ENCODE measurements around the gene CLDN5. TPM values are rescaled to one million over a fixed set of nuclear protein-coding genes. Genes with fewer than 3 reads are reported as not detected.

CLDN5 gene
- total RNA-seq, 2 donors from 2014 or later: not detected

GRCh38 chr22:19516378-19517170 lies 7.6 kb downstream of the CLDN5 start:
- peaks cover 0 to 5% of the 10 kb centered on the region in 2 donors for H3K9me3 Mint-ChIP-seq
- H3K36me3 Mint-ChIP-seq: peaks cover 32 to 48% of the 10 kb centered on the region in 2 donors
- ATAC-seq: no peak
- no peak overlapping the region for H3K27ac Mint-ChIP-seq
- no peak for DNase-seq (ENCODE audit: low spot score in 2 of 2)

- peak overlapping the region in 1 of 2 donors; percentile 87 for H3K27ac Mint-ChIP-seq
- H3K36me3 Mint-ChIP-seq: peaks cover 40 to 49% of the 10 kb centered on the region in 2 donors
- ATAC-seq (no peak), DNase-seq (ENCODE audit: low spot score in 2 of 2) (no peak)
- H3K9me3 Mint-ChIP-seq: peaks cover 0 to 5% of the 10 kb centered on the region in 2 donors
Measured at GRCh38 chr22:19515654-19516377, 8.4 kb downstream of the CLDN5 start.

- H3K27ac Mint-ChIP-seq: peak overlapping the region in 1 of 2 donors; percentile 87
- DNase-seq (ENCODE audit: low spot score in 2 of 2) (no peak), ATAC-seq (peak in 1 of 2 donors; percentile 18)
- peaks cover 0 to 5% of the 10 kb centered on the region in 2 donors for H3K9me3 Mint-ChIP-seq
- H3K36me3 Mint-ChIP-seq: peaks cover 43 to 49% of the 10 kb centered on the region in 2 donors
Measured at GRCh38 chr22:19514831-19515565, 9.2 kb downstream of the CLDN5 start.

GRCh38 chr22:19513823-19514222 lies 10.4 kb downstream of the CLDN5 start:
- peaks cover 0 to 5% of the 10 kb centered on the region in 2 donors for H3K9me3 Mint-ChIP-seq

GRCh38 chr22:19510919-19511341 lies 13.3 kb downstream of the CLDN5 start:
- Mint-ChIP-seq H3K27ac (no peak overlapping the region), H3K9me3 (peaks cover 0 to 5% of the 10 kb centered on the region in 2 donors), H3K36me3 (peaks cover 50 to 66% of the 10 kb centered on the region in 2 donors)
- DNase-seq (ENCODE audit: low spot score in 2 of 2): no peak
- ATAC-seq: no peak

More at GRCh38 chr22:19513823-19514222, 10.4 kb downstream of the CLDN5 start:
- peaks cover 54 to 55% of the 10 kb centered on the region in 2 donors for H3K36me3 Mint-ChIP-seq
- H3K27ac Mint-ChIP-seq: peak overlapping the region in 1 of 2 donors; percentile 11
- DNase-seq (ENCODE audit: low spot score in 2 of 2) (no peak), ATAC-seq (no peak)

GRCh38 chr22:19509923-19510322 lies 14.3 kb downstream of the CLDN5 start:
- Mint-ChIP-seq H3K36me3 (peaks cover 49 to 76% of the 10 kb centered on the region in 2 donors), H3K27ac (peak overlapping the region in 1 of 2 donors; percentile 46), H3K9me3 (peaks cover 0 to 5% of the 10 kb centered on the region in 2 donors)
- ATAC-seq: no peak
- no peak for DNase-seq (ENCODE audit: low spot score in 2 of 2)

- no peak for DNase-seq (ENCODE audit: low spot score in 2 of 2)
- peaks cover 0 to 5% of the 10 kb centered on the region in 2 donors for H3K9me3 Mint-ChIP-seq
- H3K27ac Mint-ChIP-seq: no peak overlapping the region
- ATAC-seq: no peak
- peaks cover 41 to 69% of the 10 kb centered on the region in 2 donors for H3K36me3 Mint-ChIP-seq
Measured at GRCh38 chr22:19509191-19509590, 15.0 kb downstream of the CLDN5 start.

- no peak overlapping the region for H3K27ac Mint-ChIP-seq
- H3K9me3 Mint-ChIP-seq: peaks cover 0 to 5% of the 10 kb centered on the region in 2 donors
- peaks cover 34 to 69% of the 10 kb centered on the region in 2 donors for H3K36me3 Mint-ChIP-seq
- DNase-seq (ENCODE audit: low spot score in 2 of 2) (no peak), ATAC-seq (no peak)
Measured at GRCh38 chr22:19508024-19508776, 16.0 kb downstream of the CLDN5 start.

GRCh38 chr22:19507534-19507861 lies 16.7 kb downstream of the CLDN5 start:
- no peak overlapping the region for H3K27ac Mint-ChIP-seq
- DNase-seq (ENCODE audit: low spot score in 2 of 2): no peak
- H3K36me3 Mint-ChIP-seq: peaks cover 30 to 63% of the 10 kb centered on the region in 2 donors
- no peak for ATAC-seq
- peaks cover 0 to 3% of the 10 kb centered on the region in 2 donors for H3K9me3 Mint-ChIP-seq

GRCh38 chr22:19506212-19506611 lies 18.0 kb downstream of the CLDN5 start:
- Mint-ChIP-seq H3K36me3 (peaks cover 21 to 50% of the 10 kb centered on the region in 2 donors), H3K27ac (peak overlapping the region; percentile 57 to 71), H3K9me3 (no peaks in the 10 kb centered on the region)
- DNase-seq (ENCODE audit: low spot score in 2 of 2) (no peak), ATAC-seq (peak in 1 of 2 donors; percentile 39)

- ATAC-seq (peak in 1 of 2 donors; percentile 33), DNase-seq (ENCODE audit: low spot score in 2 of 2) (no peak)
- peak overlapping the region; percentile 55 to 71 for H3K27ac Mint-ChIP-seq
- H3K9me3 Mint-ChIP-seq: no peaks in the 10 kb centered on the region
- peaks cover 21 to 45% of the 10 kb centered on the region in 2 donors for H3K36me3 Mint-ChIP-seq
Measured at GRCh38 chr22:19505735-19506126, 18.5 kb downstream of the CLDN5 start.

GRCh38 chr22:19504900-19505734 lies 19.1 kb downstream of the CLDN5 start:
- no peak for DNase-seq (ENCODE audit: low spot score in 2 of 2)
- Mint-ChIP-seq H3K27ac (peak overlapping the region; percentile 55 to 71), H3K9me3 (no peaks in the 10 kb centered on the region), H3K36me3 (peaks cover 21 to 44% of the 10 kb centered on the region in 2 donors)
- peak in 1 of 2 donors; percentile 38 for ATAC-seq

- ATAC-seq (no peak), DNase-seq (ENCODE audit: low spot score in 2 of 2) (no peak)
- peaks cover 20 to 32% of the 10 kb centered on the region in 2 donors for H3K36me3 Mint-ChIP-seq
- H3K27ac Mint-ChIP-seq: peak overlapping the region in 1 of 2 donors; percentile 46
- no peaks in the 10 kb centered on the region for H3K9me3 Mint-ChIP-seq
Measured at GRCh38 chr22:19503869-19504268, 20.3 kb downstream of the CLDN5 start.

GRCh38 chr22:19503367-19503766 lies 20.8 kb downstream of the CLDN5 start:
- no peaks in the 10 kb centered on the region for H3K9me3 Mint-ChIP-seq
- DNase-seq (ENCODE audit: low spot score in 2 of 2): no peak
- peaks cover 21 to 30% of the 10 kb centered on the region in 2 donors for H3K36me3 Mint-ChIP-seq
- no peak overlapping the region for H3K27ac Mint-ChIP-seq
- no peak for ATAC-seq

- Mint-ChIP-seq H3K36me3 (peaks cover 28 to 36% of the 10 kb centered on the region in 2 donors), H3K9me3 (no peaks in the 10 kb centered on the region), H3K27ac (no peak overlapping the region)
- DNase-seq (ENCODE audit: low spot score in 2 of 2) (no peak), ATAC-seq (no peak)
Measured at GRCh38 chr22:19501897-19502447, 22.2 kb downstream of the CLDN5 start.
